Upper lobe of right lung (tissue), 1 donor: ENCODE measurements around the gene SLC9A3. TPM values are rescaled to one million over a fixed set of nuclear protein-coding genes. Genes with fewer than 3 reads are reported as not detected.

Experiments
- ATAC-seq: fragments of 200-7000 bp; cut with Tn5 transposase; one replicate; pipeline ENCODE4 v1.9.1; 2020; ENCODE audit warnings: mild to moderate bottlenecking, moderate library complexity
- DNase-seq: peaks from one replicate; pipeline ENCODE4 v3.0.0-alpha.2; 2020
- H3K27ac ChIP-seq: fragments of 200-600 bp; one replicate; pipeline ENCODE4 v1.8.0; 2022
- H3K27me3 ChIP-seq: fragments of 200-600 bp; one replicate; pipeline ENCODE4 v1.8.0; 2022; ENCODE audit warnings: mild to moderate bottlenecking
- H3K36me3 ChIP-seq: fragments of 200-600 bp; one replicate; pipeline ENCODE4 v1.8.0; 2022
- H3K4me1 ChIP-seq: fragments of 200-600 bp; one replicate; pipeline ENCODE4 v1.8.0; 2022
- H3K4me3 ChIP-seq: fragments of 200-600 bp; one replicate; pipeline ENCODE4 v1.8.0; 2022; ENCODE audit warnings: mild to moderate bottlenecking
- H3K9me3 ChIP-seq: fragments of 200-600 bp; one replicate; pipeline ENCODE4 v1.8.0; 2022
- intact Hi-C: fragments of 100-400 bp; cut with DNase I; formaldehyde crosslinking; loops from one replicate; pipeline ENCODE4 v1.11.0; 2022
- total RNA-seq: library from RNA; stranded (reverse); fragmentation: NEBNext Ultra II Directional; extraction: Animal tissue kit (Norgen Biotek cat#: 25700); gene quantifications from one replicate; pipeline ENCODE4 v1.2.1, GENCODE V29; 2021
- TF ChIP-seq, protein P1 (sequence below): fragments of 200-600 bp; IDR thresholded peaks from one replicate; pipeline ENCODE4 v1.8.0; 2022; ENCODE audit warnings: antibody characterized with exemption
- donor health status: DM: no; HTN: yes; CAD: no; lungs with severe emphysema.

Gene SLC9A3
- total RNA-seq, 1 donor from 2014 or later, result 1.0 TPM

DNA sequence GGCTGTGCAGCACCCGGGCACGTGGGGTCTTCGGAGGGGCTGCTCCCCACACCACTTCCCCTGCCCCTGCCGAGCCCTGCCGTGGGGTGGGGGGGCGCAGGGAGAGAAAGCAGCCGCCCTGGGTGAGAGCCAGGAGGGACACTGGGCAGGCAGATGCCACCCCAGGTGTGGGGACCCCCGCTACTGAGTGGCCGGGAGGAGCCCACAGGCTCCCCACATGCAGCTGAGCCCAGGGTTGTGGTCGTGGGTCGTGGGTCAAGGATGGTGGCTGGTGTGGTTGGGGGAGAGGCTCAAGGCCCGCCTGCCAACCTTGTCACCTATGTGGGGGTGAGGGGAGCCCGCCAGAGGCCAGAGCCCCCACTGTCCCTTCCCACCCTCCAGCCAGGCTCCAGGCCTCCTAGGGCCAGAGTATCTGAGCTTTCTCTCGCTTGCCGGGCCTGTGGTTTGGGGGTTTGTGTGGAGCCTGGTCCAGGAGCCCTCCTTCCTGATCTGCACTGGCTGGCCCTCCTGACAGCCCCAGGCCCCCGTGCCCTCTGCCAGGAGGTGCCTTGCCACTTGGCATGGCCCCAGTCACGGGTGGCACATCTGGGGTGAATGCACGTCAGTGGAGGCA, 45.8 kb downstream of the SLC9A3 start:
- H3K27ac ChIP-seq, result no peak overlapping the region
- H3K27me3 ChIP-seq, result peaks cover 54% of the 10 kb centered on the region
- intact Hi-C loops, result no loop called here
- no peak for ATAC-seq
- peaks cover 7% of the 10 kb centered on the region for H3K4me1 ChIP-seq
- no peaks in the 10 kb centered on the region for H3K36me3 ChIP-seq
- no peak overlapping the region for H3K4me3 ChIP-seq
- H3K9me3 ChIP-seq, result no peaks in the 10 kb centered on the region
- TF ChIP-seq, protein P1, sequence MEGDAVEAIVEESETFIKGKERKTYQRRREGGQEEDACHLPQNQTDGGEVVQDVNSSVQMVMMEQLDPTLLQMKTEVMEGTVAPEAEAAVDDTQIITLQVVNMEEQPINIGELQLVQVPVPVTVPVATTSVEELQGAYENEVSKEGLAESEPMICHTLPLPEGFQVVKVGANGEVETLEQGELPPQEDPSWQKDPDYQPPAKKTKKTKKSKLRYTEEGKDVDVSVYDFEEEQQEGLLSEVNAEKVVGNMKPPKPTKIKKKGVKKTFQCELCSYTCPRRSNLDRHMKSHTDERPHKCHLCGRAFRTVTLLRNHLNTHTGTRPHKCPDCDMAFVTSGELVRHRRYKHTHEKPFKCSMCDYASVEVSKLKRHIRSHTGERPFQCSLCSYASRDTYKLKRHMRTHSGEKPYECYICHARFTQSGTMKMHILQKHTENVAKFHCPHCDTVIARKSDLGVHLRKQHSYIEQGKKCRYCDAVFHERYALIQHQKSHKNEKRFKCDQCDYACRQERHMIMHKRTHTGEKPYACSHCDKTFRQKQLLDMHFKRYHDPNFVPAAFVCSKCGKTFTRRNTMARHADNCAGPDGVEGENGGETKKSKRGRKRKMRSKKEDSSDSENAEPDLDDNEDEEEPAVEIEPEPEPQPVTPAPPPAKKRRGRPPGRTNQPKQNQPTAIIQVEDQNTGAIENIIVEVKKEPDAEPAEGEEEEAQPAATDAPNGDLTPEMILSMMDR, result no peak
- no peak for DNase-seq

- DNase-seq (no peak), ATAC-seq (no peak)
- no peak overlapping the region for H3K4me3 ChIP-seq
- no peaks in the 10 kb centered on the region for H3K36me3 ChIP-seq
- intact Hi-C loops, result no loop called here
- peaks cover 50% of the 10 kb centered on the region for H3K27me3 ChIP-seq
- peaks cover 7% of the 10 kb centered on the region for H3K4me1 ChIP-seq
- H3K27ac ChIP-seq, result no peak overlapping the region
- TF ChIP-seq, protein P1, result no peak
- H3K9me3 ChIP-seq, result no peaks in the 10 kb centered on the region
Observed at GRCh38 chr5:477871-478270, 46.4 kb downstream of the SLC9A3 start.

- intact Hi-C loops, result no loop called here
Observed at GRCh38 chr5:477247-477646, 47.0 kb downstream of the SLC9A3 start.

GRCh38 chr5:476814-477175, 47.5 kb downstream of the SLC9A3 start:
- Histone ChIP-seq H3K36me3 (no peaks in the 10 kb centered on the region), H3K4me3 (no peak overlapping the region), H3K4me1 (peaks cover 12% of the 10 kb centered on the region), H3K27me3 (peaks cover 40% of the 10 kb centered on the region), H3K27ac (no peak overlapping the region), H3K9me3 (no peaks in the 10 kb centered on the region)
- no peak for ATAC-seq
- intact Hi-C loops, result no loop called here
- no peak for DNase-seq
- TF ChIP-seq, protein P1, result no peak

More at GRCh38 chr5:477247-477646, 47.0 kb downstream of the SLC9A3 start:
- Histone ChIP-seq H3K4me3 (no peak overlapping the region), H3K27ac (no peak overlapping the region), H3K4me1 (peaks cover 8% of the 10 kb centered on the region), H3K36me3 (no peaks in the 10 kb centered on the region), H3K9me3 (no peaks in the 10 kb centered on the region), H3K27me3 (peaks cover 44% of the 10 kb centered on the region)
- no peak for ATAC-seq
- no peak for DNase-seq
- TF ChIP-seq, protein P1, result no peak

DNA sequence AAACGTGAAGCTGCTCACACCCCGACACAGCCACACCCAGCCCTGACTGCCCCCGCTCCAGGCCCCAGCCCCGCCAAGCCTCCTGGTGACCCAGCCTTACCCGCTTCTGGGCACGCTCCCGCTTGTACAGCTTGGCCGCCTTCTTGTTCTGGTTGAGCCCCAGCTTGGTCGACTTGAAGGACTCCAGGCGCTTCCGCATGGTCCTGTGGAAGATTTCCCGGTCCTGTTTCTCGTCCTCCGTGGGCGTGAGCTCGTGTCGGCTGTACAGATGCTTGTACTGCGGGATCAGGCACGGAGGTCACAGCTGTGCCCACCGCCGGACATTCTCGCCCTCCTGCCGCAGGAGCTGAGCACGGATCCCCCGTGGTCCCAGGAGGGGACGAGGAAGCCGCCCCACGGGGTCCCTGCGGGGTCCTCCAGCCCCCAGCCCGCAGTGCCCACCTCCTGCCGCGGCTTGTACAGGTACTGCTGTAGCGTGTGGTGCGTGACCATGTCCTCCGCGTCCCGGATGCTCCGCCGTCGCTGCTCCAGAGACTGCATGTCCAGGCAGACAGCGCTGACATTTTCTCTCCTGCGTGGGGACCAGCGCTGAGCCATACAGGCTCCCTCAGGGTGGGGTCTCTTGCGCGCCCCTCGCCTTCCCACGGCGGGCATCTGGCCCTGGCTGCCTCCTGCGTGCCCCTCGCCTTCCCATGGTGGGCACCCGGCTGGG, 48.0 kb downstream of the SLC9A3 start:
- no peak overlapping the region for H3K27ac ChIP-seq
- TF ChIP-seq, protein P1, result no peak
- H3K9me3 ChIP-seq, result no peaks in the 10 kb centered on the region
- no peaks in the 10 kb centered on the region for H3K36me3 ChIP-seq
- H3K27me3 ChIP-seq, result peaks cover 38% of the 10 kb centered on the region
- peaks cover 18% of the 10 kb centered on the region for H3K4me1 ChIP-seq
- ATAC-seq (no peak), DNase-seq (no peak)
- no peak overlapping the region for H3K4me3 ChIP-seq
- intact Hi-C loops, result no loop called here
